ENCODE results near the gene INPP5K.
"Not testable (repeated sequence)": the region's sequence is repeated elsewhere in the genome, so short reads cannot be mapped to it uniquely, and the experiment has no call there.

The INPP5K gene

GRCh38 chr17:1461198-1461944, 55.0 kb downstream of the INPP5K start:
- DNase-seq (ENCODE audit: low read depth), result peak; percentile 45
- no peak overlapping the region for H3K4me3 ChIP-seq (ENCODE audit: low read depth, low read length)
- no peak for TF ChIP-seq POLR2A (IDR thresholded peaks at IDR 0.05; ENCODE audit: extremely low read depth, insufficient read length)

GRCh38 chr17:1460233-1460632, 56.2 kb downstream of the INPP5K start:
- no peak for TF ChIP-seq MYC (IDR thresholded peaks at IDR 0.05; ENCODE audit: low read depth, low read length)
- H3K4me3 ChIP-seq (ENCODE audit: low read depth, low read length), result no peak overlapping the region
- DNase-seq (ENCODE audit: low read depth), result no peak

DNA sequence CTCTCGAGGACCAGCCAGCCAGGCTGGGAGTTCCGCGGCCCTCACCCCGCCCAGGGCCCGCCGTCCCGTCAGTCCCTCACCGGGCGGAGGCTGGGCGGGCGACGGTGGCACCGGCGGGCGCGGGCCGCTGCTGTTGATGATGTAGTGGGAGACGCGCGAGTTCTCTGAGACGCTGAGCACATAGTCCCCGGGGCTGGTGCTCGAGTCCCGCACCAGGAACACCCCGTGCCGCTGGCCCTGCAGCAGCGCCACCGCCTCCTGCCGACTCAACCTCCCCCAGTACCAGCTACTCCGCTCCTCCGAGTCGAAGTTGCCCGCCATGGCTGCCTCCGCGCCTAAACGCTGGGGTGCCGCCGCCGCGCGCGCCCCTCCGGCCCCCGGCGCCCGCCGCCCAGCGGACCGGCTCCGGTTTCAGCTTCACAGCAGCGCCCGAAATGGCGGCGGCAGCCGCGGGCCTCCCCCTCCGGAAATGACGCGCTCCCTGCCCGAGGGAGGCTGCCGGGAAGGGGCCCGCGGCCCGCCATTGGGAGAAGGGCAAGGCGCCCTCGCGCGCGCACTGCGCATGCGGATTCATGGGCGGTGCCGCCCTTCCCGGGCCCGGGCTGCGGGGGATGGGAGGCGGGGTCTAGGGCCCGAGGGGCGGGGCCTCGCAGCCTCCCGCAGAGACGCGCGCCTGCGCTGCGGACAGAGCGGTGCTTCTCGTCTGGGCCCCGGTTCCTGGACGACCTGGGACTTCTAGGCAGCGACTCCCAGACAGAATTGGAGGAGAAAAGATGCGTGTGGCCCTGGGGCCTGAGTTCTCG, 60.4 kb downstream of the INPP5K start, which contains the start of gene CRK:
TSS of gene CRK (minus strand) at position 436 of the 803 bp plus-strand sequence. CDS start at position 321, 115 bp downstream.
- H3K4me3 ChIP-seq (ENCODE audit: low read depth, low read length), result peak within 1 kb of the TSS; percentile 72
- peak; percentile 90 for DNase-seq (ENCODE audit: low read depth)
- TF ChIP-seq POLR2A (IDR thresholded peaks at IDR 0.05; ENCODE audit: extremely low read depth, insufficient read length), result peak; percentile 70
- TF ChIP-seq, protein P1, sequence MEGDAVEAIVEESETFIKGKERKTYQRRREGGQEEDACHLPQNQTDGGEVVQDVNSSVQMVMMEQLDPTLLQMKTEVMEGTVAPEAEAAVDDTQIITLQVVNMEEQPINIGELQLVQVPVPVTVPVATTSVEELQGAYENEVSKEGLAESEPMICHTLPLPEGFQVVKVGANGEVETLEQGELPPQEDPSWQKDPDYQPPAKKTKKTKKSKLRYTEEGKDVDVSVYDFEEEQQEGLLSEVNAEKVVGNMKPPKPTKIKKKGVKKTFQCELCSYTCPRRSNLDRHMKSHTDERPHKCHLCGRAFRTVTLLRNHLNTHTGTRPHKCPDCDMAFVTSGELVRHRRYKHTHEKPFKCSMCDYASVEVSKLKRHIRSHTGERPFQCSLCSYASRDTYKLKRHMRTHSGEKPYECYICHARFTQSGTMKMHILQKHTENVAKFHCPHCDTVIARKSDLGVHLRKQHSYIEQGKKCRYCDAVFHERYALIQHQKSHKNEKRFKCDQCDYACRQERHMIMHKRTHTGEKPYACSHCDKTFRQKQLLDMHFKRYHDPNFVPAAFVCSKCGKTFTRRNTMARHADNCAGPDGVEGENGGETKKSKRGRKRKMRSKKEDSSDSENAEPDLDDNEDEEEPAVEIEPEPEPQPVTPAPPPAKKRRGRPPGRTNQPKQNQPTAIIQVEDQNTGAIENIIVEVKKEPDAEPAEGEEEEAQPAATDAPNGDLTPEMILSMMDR (IDR thresholded peaks at IDR 0.05; ENCODE audit: low read depth, low read length), result no peak
- no peak for TF ChIP-seq MAX (IDR thresholded peaks at IDR 0.05; ENCODE audit: low read depth, low read length)
- TF ChIP-seq MYC (IDR thresholded peaks at IDR 0.05; ENCODE audit: low read depth, low read length), result no peak

- peak overlapping the region; percentile 72 for H3K4me3 ChIP-seq (ENCODE audit: low read depth, low read length)
- TF ChIP-seq POLR2A (IDR thresholded peaks at IDR 0.05; ENCODE audit: extremely low read depth, insufficient read length), result no peak
- TF ChIP-seq, protein P1 (IDR thresholded peaks at IDR 0.05; ENCODE audit: low read depth, low read length), result peak; percentile 33
- peak; percentile 61 for DNase-seq (ENCODE audit: low read depth)
Measured at GRCh38 chr17:1455291-1455796, 61.1 kb downstream of the INPP5K start.

DNA sequence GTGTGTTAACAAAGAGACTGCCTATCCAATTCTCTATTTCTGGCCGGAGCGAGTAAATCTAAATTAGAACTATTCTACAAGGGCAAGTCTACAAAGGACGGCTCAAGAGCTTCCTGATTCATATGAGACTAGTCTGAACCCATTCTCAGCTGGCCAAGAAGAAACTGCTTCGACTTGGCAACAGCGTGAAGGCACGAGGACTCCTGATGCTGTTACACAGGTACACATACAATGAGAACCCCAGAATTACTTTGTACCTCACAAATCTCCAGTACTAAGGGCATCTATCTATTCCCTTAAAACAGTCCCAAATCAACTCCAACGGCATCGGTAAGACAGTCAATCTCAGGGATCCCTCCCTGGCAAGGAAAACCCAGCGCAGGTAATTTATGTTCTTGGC, 61.9 kb downstream of the INPP5K start:
- TF ChIP-seq, protein P1 (IDR thresholded peaks at IDR 0.05; ENCODE audit: low read depth, low read length), result no peak
- TF ChIP-seq MAX (IDR thresholded peaks at IDR 0.05; ENCODE audit: low read depth, low read length) (no peak), POLR2A (IDR thresholded peaks at IDR 0.05; ENCODE audit: extremely low read depth, insufficient read length) (no peak), MYC (IDR thresholded peaks at IDR 0.05; ENCODE audit: low read depth, low read length) (no peak)
- H3K4me3 ChIP-seq (ENCODE audit: low read depth, low read length), result peak overlapping the region; percentile 72
- no peak for DNase-seq (ENCODE audit: low read depth)

GRCh38 chr17:1453694-1454093, 62.7 kb downstream of the INPP5K start:
- not testable (repeated sequence) for DNase-seq (ENCODE audit: low read depth); H3K4me3 ChIP-seq (ENCODE audit: low read depth, low read length)

DNA sequence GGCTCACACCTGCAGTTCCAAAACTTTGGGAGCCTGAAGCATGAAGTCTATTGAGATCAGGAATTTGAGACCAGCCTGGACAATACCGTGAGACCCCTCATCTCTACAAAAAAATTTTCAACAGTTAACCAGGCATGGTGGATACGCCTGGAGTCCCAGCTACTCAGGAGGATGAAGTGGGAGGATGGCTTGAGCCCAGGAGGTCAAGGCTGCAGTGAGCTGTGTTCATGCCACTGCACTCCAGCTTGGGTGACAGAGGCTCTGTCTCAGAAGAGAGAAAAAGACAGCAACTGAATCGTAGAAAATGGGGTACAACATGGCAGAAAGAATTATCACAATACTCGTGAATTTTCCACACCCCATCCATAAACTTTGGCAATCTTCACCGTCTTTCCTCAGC, 63.6 kb downstream of the INPP5K start:
- TF ChIP-seq MAX (IDR thresholded peaks at IDR 0.05; ENCODE audit: low read depth, low read length) (no peak), MYC (IDR thresholded peaks at IDR 0.05; ENCODE audit: low read depth, low read length) (no peak), POLR2A (IDR thresholded peaks at IDR 0.05; ENCODE audit: extremely low read depth, insufficient read length) (no peak)
- TF ChIP-seq, protein P1 (IDR thresholded peaks at IDR 0.05; ENCODE audit: low read depth, low read length), result no peak
- no peak overlapping the region for H3K4me3 ChIP-seq (ENCODE audit: low read depth, low read length)
- no peak for DNase-seq (ENCODE audit: low read depth)

GRCh38 chr17:1450261-1450660, 66.2 kb downstream of the INPP5K start:
- not testable (repeated sequence) for DNase-seq (ENCODE audit: low read depth); H3K4me3 ChIP-seq (ENCODE audit: low read depth, low read length)

All from NB4 (cell line).